CD4-positive, alpha-beta T cell (primary cell): ENCODE data around the gene PFKM. TPM values are rescaled to one million over a fixed set of nuclear protein-coding genes. Genes with fewer than 3 reads are reported as not detected.

Source experiments
- ATAC-seq: fragments of 200-7000 bp; cut with Tn5 transposase; one replicate; pipeline ENCODE4 v1.10.0; 2022; ENCODE audit warnings: mild to moderate bottlenecking; ENCODE audit not compliant: poor library complexity
- CTCF ChIA-PET: fragments of 350-600 bp; sonication (Branson Sonifier 250); formaldehyde crosslinking; loops from one replicate; lab custom pipeline; 2021; ENCODE audit warnings: antibody characterized with exemption, inconsistent platforms; lab: Charles Lee
- POLR2A ChIA-PET: fragments of 350-600 bp; sonication (Branson Sonifier 250); formaldehyde crosslinking; loops from one replicate; lab custom pipeline; 2021; ENCODE audit warnings: antibody characterized with exemption, inconsistent platforms; lab: Charles Lee
- DNase-seq, 14 experiments: peaks; one replicate each; pipeline ENCODE4 v3.0.0-alpha.2; 2013 to 2020; ENCODE audit warnings: mixed read lengths in 2 of 14
- H3K27ac ChIP-seq, 2 donors: one replicate each; pipeline versions ENCODE4 v1.5.1 to v1.7.0; 2013; ENCODE audit warnings: low read length in 2 of 2, low read depth in 1 of 2, mild to moderate bottlenecking in 1 of 2
- H3K27me3 ChIP-seq, 2 experiments: 1 replicate in 1 of 2; 2 replicates in 1 of 2; pipeline versions ENCODE4 v1.6.1 to v1.7.0; 2013; ENCODE audit warnings: low read length in 2 of 2, control low read depth in 1 of 2, mild to moderate bottlenecking in 1 of 2, moderate library complexity in 1 of 2; ENCODE audit not compliant: insufficient read depth in 2 of 2, control insufficient read depth in 1 of 2
- H3K36me3 ChIP-seq: one replicate; pipeline ENCODE4 v1.6.1; 2013; ENCODE audit warnings: low read length, control low read depth; ENCODE audit not compliant: insufficient read depth
- H3K4me1 ChIP-seq: one replicate; pipeline ENCODE4 v1.6.1; 2013; ENCODE audit warnings: low read length, control low read depth; ENCODE audit not compliant: insufficient read depth
- H3K4me3 ChIP-seq: one replicate; pipeline ENCODE4 v1.5.1; 2013; ENCODE audit warnings: mild to moderate bottlenecking, low read length, moderate library complexity
- H3K9me3 ChIP-seq, 2 experiments: 1 replicate in 1 of 2; 2 replicates in 1 of 2; pipeline versions ENCODE4 v1.6.1 to v1.7.0; 2013; ENCODE audit warnings: low read length in 2 of 2, mild to moderate bottlenecking in 2 of 2, control low read depth in 1 of 2, moderate library complexity in 1 of 2; ENCODE audit not compliant: control insufficient read depth in 1 of 2, insufficient read depth in 1 of 2
- H3K27ac Mint-ChIP-seq: one replicate; pipeline ENCODE4 v1.8.0; 2020; ENCODE audit warnings: mixed read lengths
- H3K27me3 Mint-ChIP-seq: one replicate; pipeline ENCODE4 v1.8.0; 2021; ENCODE audit warnings: mixed read lengths
- H3K36me3 Mint-ChIP-seq: one replicate; pipeline ENCODE4 v1.8.0; 2021; ENCODE audit warnings: low read depth, mixed read lengths
- H3K4me1 Mint-ChIP-seq: one replicate; pipeline ENCODE4 v1.8.0; 2021; ENCODE audit warnings: low read depth, mixed read lengths
- H3K4me3 Mint-ChIP-seq: one replicate; pipeline ENCODE4 v1.8.0; 2020; ENCODE audit warnings: mild to moderate bottlenecking, mixed read lengths
- H3K9me3 Mint-ChIP-seq: one replicate; pipeline ENCODE4 v1.8.0; 2020; ENCODE audit warnings: mixed read lengths
- intact Hi-C, 2 experiments: fragments of 100-400 bp; cut with DNase I in 1 of 2; cut with micrococcal nuclease in 1 of 2; formaldehyde crosslinking; loops; one replicate each; pipeline versions ENCODE4 v1.15.1 to v1.9.0; 2023 to 2025; cut with DNase I, micrococcal nuclease
- total RNA-seq, 174 experiments: library from RNA in 2 of 174; stranded (reverse) in 2 of 174; gene quantifications; one replicate each; pipeline ENCODE4 v1.2.3 and lab custom pipeline; 2021 to 2026
- TF ChIP-seq, protein P1 (sequence below): fragments of 200-600 bp; IDR thresholded peaks from one replicate; pipeline ENCODE4 v1.8.0; 2022; ENCODE audit warnings: antibody characterized with exemption, mild to moderate bottlenecking

Gene PFKM
- total RNA-seq, 2 experiments from 2014 or later = 9.3 to 9.4 TPM

- Histone ChIP-seq H3K27ac (no peak overlapping the region), H3K4me3 (no peak overlapping the region), H3K36me3 (no peaks in the 10 kb centered on the region), H3K9me3 (peaks cover 0 to under 1% of the 10 kb centered on the region in 2 experiments), H3K27me3 (peaks cover 8 to 11% of the 10 kb centered on the region in 2 experiments), H3K4me1 (peaks cover 3% of the 10 kb centered on the region)
- DNase-seq = peak; percentile 43 to 83 (median 66)
- H3K4me3 Mint-ChIP-seq = no peak overlapping the region
- H3K36me3 Mint-ChIP-seq = no peaks in the 10 kb centered on the region
- TF ChIP-seq, protein P1, sequence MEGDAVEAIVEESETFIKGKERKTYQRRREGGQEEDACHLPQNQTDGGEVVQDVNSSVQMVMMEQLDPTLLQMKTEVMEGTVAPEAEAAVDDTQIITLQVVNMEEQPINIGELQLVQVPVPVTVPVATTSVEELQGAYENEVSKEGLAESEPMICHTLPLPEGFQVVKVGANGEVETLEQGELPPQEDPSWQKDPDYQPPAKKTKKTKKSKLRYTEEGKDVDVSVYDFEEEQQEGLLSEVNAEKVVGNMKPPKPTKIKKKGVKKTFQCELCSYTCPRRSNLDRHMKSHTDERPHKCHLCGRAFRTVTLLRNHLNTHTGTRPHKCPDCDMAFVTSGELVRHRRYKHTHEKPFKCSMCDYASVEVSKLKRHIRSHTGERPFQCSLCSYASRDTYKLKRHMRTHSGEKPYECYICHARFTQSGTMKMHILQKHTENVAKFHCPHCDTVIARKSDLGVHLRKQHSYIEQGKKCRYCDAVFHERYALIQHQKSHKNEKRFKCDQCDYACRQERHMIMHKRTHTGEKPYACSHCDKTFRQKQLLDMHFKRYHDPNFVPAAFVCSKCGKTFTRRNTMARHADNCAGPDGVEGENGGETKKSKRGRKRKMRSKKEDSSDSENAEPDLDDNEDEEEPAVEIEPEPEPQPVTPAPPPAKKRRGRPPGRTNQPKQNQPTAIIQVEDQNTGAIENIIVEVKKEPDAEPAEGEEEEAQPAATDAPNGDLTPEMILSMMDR = peak; percentile 80
- H3K9me3 Mint-ChIP-seq = no peaks in the 10 kb centered on the region
- ATAC-seq = peak; percentile 91
- ChIA-PET CTCF (interaction anchor here (0.9 to 2.5 kb wide), 6 partner anchors 10 to 68 kb away, joined by 3 to 25 read pairs (median 4); no protein-coding TSS in a partner anchor), POLR2A (interaction anchor here (1.4 kb wide), 1 partner anchor 10 kb away, joined by 8 read pairs; no protein-coding TSS in a partner anchor)
- peaks cover 23% of the 10 kb centered on the region for H3K27me3 Mint-ChIP-seq
- intact Hi-C loops = loop anchor here in 1 of 2 experiments (5.0 kb wide), 3 partner anchors 32 to 428 kb away; partner anchors contain the start of gene ASB8
- no peaks in the 10 kb centered on the region for H3K4me1 Mint-ChIP-seq
- no peak overlapping the region for H3K27ac Mint-ChIP-seq
Measured at GRCh38 chr12:48189331-48190125, 70.4 kb downstream of the PFKM start.

- ChIA-PET POLR2A (no interaction called here), CTCF (interaction anchor here (2.2 to 2.5 kb wide), 2 partner anchors 8 to 13 kb away, joined by 5 to 25 read pairs; no protein-coding TSS in a partner anchor)
- no peak overlapping the region for H3K4me3 Mint-ChIP-seq
- no peaks in the 10 kb centered on the region for H3K4me1 Mint-ChIP-seq
- Histone ChIP-seq H3K27ac (no peak overlapping the region), H3K36me3 (no peaks in the 10 kb centered on the region), H3K27me3 (peaks cover 0 to 4% of the 10 kb centered on the region in 2 experiments), H3K4me3 (no peak overlapping the region), H3K9me3 (no peaks in the 10 kb centered on the region), H3K4me1 (no peaks in the 10 kb centered on the region)
- no peaks in the 10 kb centered on the region for H3K9me3 Mint-ChIP-seq
- ATAC-seq (no peak), DNase-seq (no peak)
- H3K27me3 Mint-ChIP-seq = peaks cover 14% of the 10 kb centered on the region
- TF ChIP-seq, protein P1 = no peak
- H3K27ac Mint-ChIP-seq = no peak overlapping the region
- intact Hi-C loops = loop anchor here in 1 of 2 experiments (5.0 kb wide), 1 partner anchor 34 kb away; the partner anchor contains the start of gene ASB8
- no peaks in the 10 kb centered on the region for H3K36me3 Mint-ChIP-seq
Measured at GRCh38 chr12:48191096-48191495, 71.9 kb downstream of the PFKM start.

GRCh38 chr12:48192861-48193260 is 73.7 kb downstream of the PFKM start:
- ATAC-seq (no peak), DNase-seq (no peak)
- no peaks in the 10 kb centered on the region for H3K36me3 Mint-ChIP-seq
- no peak overlapping the region for H3K4me3 ChIP-seq
- no peak overlapping the region for H3K27ac ChIP-seq
- intact Hi-C loops = loop anchor here in 1 of 2 experiments (5.0 kb wide), 1 partner anchor 36 kb away; the partner anchor contains the start of gene ASB8
- H3K4me1 ChIP-seq = peaks cover 4% of the 10 kb centered on the region
- H3K9me3 Mint-ChIP-seq = no peaks in the 10 kb centered on the region
- no peaks in the 10 kb centered on the region for H3K4me1 Mint-ChIP-seq
- H3K4me3 Mint-ChIP-seq = no peak overlapping the region
- TF ChIP-seq, protein P1 = no peak
- no peak overlapping the region for H3K27ac Mint-ChIP-seq
- H3K27me3 Mint-ChIP-seq = peaks cover 10% of the 10 kb centered on the region
- no peaks in the 10 kb centered on the region for H3K36me3 ChIP-seq
- peaks cover 0 to 4% of the 10 kb centered on the region in 2 experiments for H3K27me3 ChIP-seq
- CTCF ChIA-PET = interaction anchor here (1.7 kb wide), 1 partner anchor 10 kb away, joined by 5 read pairs; the partner anchor contains the start of gene CCDC184
- POLR2A ChIA-PET = no interaction called here
- H3K9me3 ChIP-seq = no peaks in the 10 kb centered on the region
